Mesothelial cell of epicardium (in vitro differentiated cells): Measurements from ENCODE around the gene AMOTL1. TPM values are rescaled to one million over a fixed set of nuclear protein-coding genes. Genes with fewer than 3 reads are reported as not detected.

Experiments
- DNase-seq, 2 experiments: peaks; one replicate each; pipeline ENCODE4 v3.0.0; 2021; ENCODE audit warnings: low spot score in 2 of 2; ENCODE audit not compliant: unreplicated experiment in 2 of 2
- H3K27ac Mint-ChIP-seq: 2 replicates; pipeline ENCODE4 v1.8.0; 2021; ENCODE audit warnings: mixed read lengths
- H3K27me3 Mint-ChIP-seq: 2 replicates; pipeline ENCODE4 v1.8.0; 2021; ENCODE audit warnings: low read depth, mixed read lengths
- H3K36me3 Mint-ChIP-seq: 2 replicates; pipeline ENCODE4 v1.8.0; 2021; ENCODE audit warnings: mixed read lengths
- H3K4me1 Mint-ChIP-seq: 2 replicates; pipeline ENCODE4 v1.8.0; 2021; ENCODE audit warnings: mixed read lengths
- H3K4me3 Mint-ChIP-seq: 2 replicates; pipeline ENCODE4 v1.8.0; 2021; ENCODE audit warnings: mild to moderate bottlenecking, moderate library complexity, mixed read lengths
- H3K9me3 Mint-ChIP-seq: 2 replicates; pipeline ENCODE4 v1.8.0; 2021; ENCODE audit warnings: mixed read lengths
- CTCF ChIP-seq: fragments of 200-600 bp; sonication (generic); IDR thresholded peaks from one replicate; pipeline ENCODE4 v1.5.0; 2021; ENCODE audit warnings: antibody characterized with exemption; ENCODE audit not compliant: unreplicated experiment
- total RNA-seq: library from RNA; stranded (reverse); gene quantifications from 3 replicates; pipeline ENCODE4 v1.2.1, GENCODE V29; 2021

AMOTL1 gene
- total RNA-seq, 1 donor from 2014 or later, result 77.8 TPM

DNA sequence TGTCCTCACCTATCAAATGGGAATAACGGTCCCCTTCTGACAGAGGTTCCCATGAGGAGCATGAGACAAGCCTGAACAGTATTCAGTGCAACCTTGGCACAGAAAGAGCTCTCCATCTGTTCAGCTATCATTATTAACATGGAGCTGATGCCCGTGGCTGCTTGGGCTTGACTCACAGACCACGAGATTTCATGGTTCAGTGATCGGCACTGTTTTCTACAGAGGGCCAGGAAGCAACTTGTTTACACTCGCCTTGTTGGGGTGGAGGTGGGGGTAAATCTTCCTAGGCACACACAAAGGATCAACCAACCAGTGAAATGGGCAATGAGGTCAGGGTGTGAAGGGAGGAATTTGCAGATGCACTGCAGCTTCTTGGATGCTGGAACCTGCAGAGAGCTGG lies 117.0 kb downstream of the AMOTL1 start:
- Mint-ChIP-seq H3K4me3 (no peak overlapping the region), H3K27ac (no peak overlapping the region), H3K9me3 (peaks cover 23% of the 10 kb centered on the region), H3K4me1 (no peaks in the 10 kb centered on the region), H3K27me3 (no peaks in the 10 kb centered on the region), H3K36me3 (peaks cover 39% of the 10 kb centered on the region)
- no peak for TF ChIP-seq CTCF
- no peak for DNase-seq

DNA sequence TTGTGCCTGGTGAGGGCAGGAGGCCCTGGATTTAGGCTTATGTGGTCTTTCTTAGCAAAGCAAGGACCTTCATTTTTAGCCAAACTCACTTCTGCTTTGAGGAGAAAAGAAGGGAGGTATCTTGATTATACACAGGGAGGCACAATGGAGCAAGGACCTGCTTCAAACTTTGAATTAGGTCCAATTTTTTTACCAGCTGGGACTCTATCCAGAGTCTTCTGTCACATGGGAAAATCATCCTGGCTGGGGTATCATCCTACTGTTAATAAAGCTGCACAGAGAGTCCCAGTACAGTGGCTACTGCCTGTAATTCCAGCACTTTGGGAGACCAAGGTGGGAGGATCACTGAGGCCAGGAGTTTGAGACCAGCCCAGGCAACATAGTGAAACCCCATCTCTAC lies 117.4 kb downstream of the AMOTL1 start:
- no peak for TF ChIP-seq CTCF
- Mint-ChIP-seq H3K4me1 (no peaks in the 10 kb centered on the region), H3K36me3 (peaks cover 39% of the 10 kb centered on the region), H3K27me3 (no peaks in the 10 kb centered on the region), H3K4me3 (no peak overlapping the region), H3K27ac (no peak overlapping the region), H3K9me3 (peaks cover 26% of the 10 kb centered on the region)
- DNase-seq, result no peak

GRCh38 chr11:94888204-94888603 lies 120.0 kb downstream of the AMOTL1 start:
- Mint-ChIP-seq H3K9me3 (peaks cover 51% of the 10 kb centered on the region), H3K27me3 (no peaks in the 10 kb centered on the region), H3K4me3 (no peak overlapping the region), H3K27ac (no peak overlapping the region), H3K36me3 (peaks cover 66% of the 10 kb centered on the region), H3K4me1 (no peaks in the 10 kb centered on the region)
- no peak for DNase-seq
- TF ChIP-seq CTCF, result no peak

GRCh38 chr11:94895451-94895850 lies 127.3 kb downstream of the AMOTL1 start:
- H3K27ac Mint-ChIP-seq, result no peak overlapping the region
- H3K36me3 Mint-ChIP-seq, result peaks cover 53% of the 10 kb centered on the region
- H3K4me1 Mint-ChIP-seq, result no peaks in the 10 kb centered on the region
- H3K4me3 Mint-ChIP-seq, result no peak overlapping the region
- no peak for DNase-seq
- no peak for TF ChIP-seq CTCF
- peaks cover 44% of the 10 kb centered on the region for H3K9me3 Mint-ChIP-seq
- H3K27me3 Mint-ChIP-seq, result no peaks in the 10 kb centered on the region

DNA sequence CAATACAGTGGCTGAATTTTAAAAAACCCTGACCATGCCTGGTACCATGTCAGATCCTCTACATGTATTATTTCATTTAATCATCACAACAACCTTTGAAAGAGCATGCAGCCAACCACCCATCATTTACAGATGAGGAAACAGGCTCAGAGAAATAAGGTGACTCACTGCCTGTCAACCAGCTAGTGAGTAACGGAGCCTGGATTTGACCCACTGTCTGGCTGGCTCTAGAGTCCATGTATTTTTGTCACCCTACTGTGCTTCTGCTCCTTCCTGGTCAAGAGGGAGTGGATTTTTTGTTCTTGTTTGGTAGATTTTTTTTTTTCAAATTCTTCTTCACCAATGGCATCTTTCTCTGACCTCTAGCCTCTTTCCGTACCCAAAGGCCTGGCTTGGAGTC lies 127.8 kb downstream of the AMOTL1 start:
- no peaks in the 10 kb centered on the region for H3K4me1 Mint-ChIP-seq
- peaks cover 38% of the 10 kb centered on the region for H3K9me3 Mint-ChIP-seq
- peaks cover 48% of the 10 kb centered on the region for H3K36me3 Mint-ChIP-seq
- no peak overlapping the region for H3K27ac Mint-ChIP-seq
- H3K4me3 Mint-ChIP-seq, result no peak overlapping the region
- H3K27me3 Mint-ChIP-seq, result no peaks in the 10 kb centered on the region
- no peak for TF ChIP-seq CTCF
- no peak for DNase-seq

DNA sequence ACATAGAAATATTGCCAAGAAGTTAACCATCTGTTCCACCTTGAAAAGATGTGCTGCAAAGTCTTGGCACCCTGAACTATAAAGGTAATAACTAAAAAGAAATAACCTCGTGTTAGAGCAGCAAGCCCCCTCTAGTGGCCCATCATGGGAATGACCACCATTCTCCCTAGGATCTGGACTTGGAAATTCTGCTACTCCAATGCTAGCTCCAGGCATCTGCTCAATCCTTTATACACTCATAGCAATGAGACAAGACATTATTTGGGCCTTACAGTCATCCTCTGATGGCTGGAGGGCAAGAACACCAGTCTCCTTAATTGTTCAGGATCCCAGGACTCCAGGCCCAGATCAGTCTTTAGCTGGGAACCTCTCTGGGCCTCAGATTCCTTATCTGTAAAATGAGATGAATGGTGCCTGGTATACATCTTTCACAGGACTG lies 129.2 kb downstream of the AMOTL1 start:
- peak; percentile 85 for TF ChIP-seq CTCF
- peaks cover 37% of the 10 kb centered on the region for H3K9me3 Mint-ChIP-seq
- no peaks in the 10 kb centered on the region for H3K27me3 Mint-ChIP-seq
- no peak overlapping the region for H3K4me3 Mint-ChIP-seq
- H3K27ac Mint-ChIP-seq, result no peak overlapping the region
- H3K36me3 Mint-ChIP-seq, result peaks cover 48% of the 10 kb centered on the region
- no peaks in the 10 kb centered on the region for H3K4me1 Mint-ChIP-seq
- DNase-seq, result peak in 1 of 2 experiments; percentile 63
